ENCODE results near the gene TMEM243.

TMEM243 gene

GRCh38 chr7:87179180-87179579 lies 40.4 kb downstream of the TMEM243 start:
- H3K4me3 ChIP-seq (ENCODE audit: insufficient read depth, low read length, poor library complexity, severe bottlenecking) = no peak overlapping the region
- H3K9ac ChIP-seq (ENCODE audit: low read length) = no peak overlapping the region
- H3K4me2 ChIP-seq (ENCODE audit: low read depth, low read length, poor library complexity, severe bottlenecking) = no peak overlapping the region
- peaks cover 50% of the 10 kb centered on the region for H3F3A ChIP-seq (ENCODE audit: insufficient read depth)
- peaks cover 93% of the 10 kb centered on the region for H3K36me3 ChIP-seq (ENCODE audit: low read length)
- no peaks in the 10 kb centered on the region for H3K9me2 ChIP-seq (replicated peaks; ENCODE audit: insufficient read depth, low read length)
- H2AFZ ChIP-seq (ENCODE audit: low read depth, low read length, severe bottlenecking) = no peak overlapping the region
- no peaks in the 10 kb centered on the region for H3K27me3 ChIP-seq (ENCODE audit: low read length)
- H3K9me3 ChIP-seq (ENCODE audit: insufficient read depth, low read length) = no peaks in the 10 kb centered on the region
- H4K20me1 ChIP-seq (ENCODE audit: low read depth, low read length) = peaks cover 44% of the 10 kb centered on the region
- H3K27ac ChIP-seq (ENCODE audit: low read depth, low read length) = no peak overlapping the region
- no peak for TF ChIP-seq EZH2phosphoT487 (conservative IDR thresholded peaks at IDR 0.05; ENCODE audit: low read length)
- TF ChIP-seq CTCF (IDR thresholded peaks at IDR 0.05; ENCODE audit: insufficient read depth, low read length, poor library complexity, severe bottlenecking) = no peak
- peaks cover 46% of the 10 kb centered on the region for H3K79me2 ChIP-seq (ENCODE audit: insufficient read depth, low read length)

GRCh38 chr7:87178320-87178719 lies 41.2 kb downstream of the TMEM243 start:
- Histone ChIP-seq H3K27me3 (ENCODE audit: low read length) (no peaks in the 10 kb centered on the region), H3K4me2 (ENCODE audit: low read depth, low read length, poor library complexity, severe bottlenecking) (no peak overlapping the region), H3K9me3 (ENCODE audit: insufficient read depth, low read length) (no peaks in the 10 kb centered on the region), H2AFZ (ENCODE audit: low read depth, low read length, severe bottlenecking) (no peak overlapping the region), H3K9ac (ENCODE audit: low read length) (no peak overlapping the region), H3K36me3 (ENCODE audit: low read length) (peaks cover 93% of the 10 kb centered on the region), H3F3A (ENCODE audit: insufficient read depth) (peaks cover 50% of the 10 kb centered on the region), H3K4me3 (ENCODE audit: insufficient read depth, low read length, poor library complexity, severe bottlenecking) (no peak overlapping the region), H3K79me2 (ENCODE audit: insufficient read depth, low read length) (peaks cover 46% of the 10 kb centered on the region), H3K27ac (ENCODE audit: low read depth, low read length) (no peak overlapping the region), H4K20me1 (ENCODE audit: low read depth, low read length) (peaks cover 47% of the 10 kb centered on the region), H3K9me2 (replicated peaks; ENCODE audit: insufficient read depth, low read length) (no peaks in the 10 kb centered on the region)
- TF ChIP-seq CTCF (IDR thresholded peaks at IDR 0.05; ENCODE audit: insufficient read depth, low read length, poor library complexity, severe bottlenecking) (no peak), EZH2phosphoT487 (conservative IDR thresholded peaks at IDR 0.05; ENCODE audit: low read length) (no peak)

- Histone ChIP-seq H3K4me3 (ENCODE audit: insufficient read depth, low read length, poor library complexity, severe bottlenecking) (no peak overlapping the region), H3K9me2 (replicated peaks; ENCODE audit: insufficient read depth, low read length) (no peaks in the 10 kb centered on the region), H4K20me1 (ENCODE audit: low read depth, low read length) (peaks cover 35% of the 10 kb centered on the region; the same call in 1 of the 2 replicates), H3K79me2 (ENCODE audit: insufficient read depth, low read length) (peaks cover 63% of the 10 kb centered on the region), H3K27ac (ENCODE audit: low read depth, low read length) (no peak overlapping the region), H3K9ac (ENCODE audit: low read length) (no peak overlapping the region), H2AFZ (ENCODE audit: low read depth, low read length, severe bottlenecking) (no peak overlapping the region), H3K36me3 (ENCODE audit: low read length) (peaks cover 94% of the 10 kb centered on the region), H3K4me2 (ENCODE audit: low read depth, low read length, poor library complexity, severe bottlenecking) (no peak overlapping the region), H3K9me3 (ENCODE audit: insufficient read depth, low read length) (no peaks in the 10 kb centered on the region), H3K27me3 (ENCODE audit: low read length) (no peaks in the 10 kb centered on the region), H3F3A (ENCODE audit: insufficient read depth) (peaks cover 37% of the 10 kb centered on the region)
- TF ChIP-seq CTCF (IDR thresholded peaks at IDR 0.05; ENCODE audit: insufficient read depth, low read length, poor library complexity, severe bottlenecking) (no peak), EZH2phosphoT487 (conservative IDR thresholded peaks at IDR 0.05; ENCODE audit: low read length) (no peak)
These were observed 46.1 kb downstream of the TMEM243 start for GRCh38 chr7:87173471-87173870.

Measured in SU-DHL-6 (cell line).